Peyer's patch (tissue), 4 donors: ENCODE measurements around the gene CDC14A.

Experiments used
- CTCF ChIP-seq, 6 experiments: fragments of 450-650 bp in 4 of 6; fragments of 200-600 bp in 2 of 6; sonication (generic) in 1 of 6; IDR thresholded peaks; one replicate each; pipeline ENCODE4 v1.5.1; 2017 to 2019; ENCODE audit warnings: antibody characterized with exemption in 6 of 6, mild to moderate bottlenecking in 3 of 6, moderate library complexity in 1 of 6
- POLR2A ChIP-seq, 2 donors: fragments of 450-650 bp; IDR thresholded peaks; one replicate each; pipeline ENCODE4 v1.5.1; 2017; ENCODE audit warnings: antibody characterized with exemption in 2 of 2, mild to moderate bottlenecking in 2 of 2, moderate library complexity in 2 of 2

GRCh38 chr1:100511773-100512172 is 159.5 kb downstream of the CDC14A start:
- TF ChIP-seq CTCF (IDR thresholded peaks at IDR 0.05): no peak
- TF ChIP-seq POLR2A (IDR thresholded peaks at IDR 0.05): no peak
